Bladder microvascular endothelial cell (primary cell): ENCODE measurements around the gene UBTD2. TPM values are rescaled to one million over a fixed set of nuclear protein-coding genes. Genes with fewer than 3 reads are reported as not detected.

Experiments used
- total RNA-seq: library from RNA; depleted of rRNA; stranded (reverse); fragments of >200 nt; gene quantifications from 2 replicates; pipeline ENCODE4 v1.2.3, GENCODE V29; 2014

The UBTD2 gene
- 14.7 and 22.8 TPM in 2 replicates for total RNA-seq

GRCh38 chr5:172283020-172283861 lies at the start of gene UBTD2:
UBTD2 (minus strand) TSS chr5:172283764; CDS start chr5:172283665, 99 bp downstream.

GRCh38 chr5:172193872-172194271 lies 89.7 kb downstream of the UBTD2 start, which contains the start of gene EFCAB9:
EFCAB9 (plus strand) TSS chr5:172194172; CDS start chr5:172194173, 1 bp downstream.

GRCh38 chr5:172188033-172188892 lies 95.3 kb downstream of the UBTD2 start, which contains the start of gene STK10:
STK10 (minus strand) TSS chr5:172188224; CDS start chr5:172188042, 182 bp downstream.

Other genes with a start within 250 kb of the UBTD2 start
- 51.8 and 70.0 TPM in 2 replicates for gene STK10, start 95.5 kb downstream of the UBTD2 start, total RNA-seq
- gene EFCAB9, start 89.6 kb downstream of the UBTD2 start, total RNA-seq = not detected in 2 replicates
- 7.4 and 22.9 TPM in 2 replicates for gene SH3PXD2B, start 170.8 kb upstream of the UBTD2 start, total RNA-seq